Uterus (tissue), 4 donors: ENCODE measurements around the gene KRTAP9-8. TPM values are rescaled to one million over a fixed set of nuclear protein-coding genes. Genes with fewer than 3 reads are reported as not detected.

ENCODE experiments used
- DNase-seq, 2 donors: peaks; one replicate each; pipeline ENCODE4 v3.0.0-alpha.2; 2019 to 2020
- H3K27ac ChIP-seq, 2 donors: fragments of 200-600 bp; sonication (generic); 1 replicate in 1 of 2; 2 replicates in 1 of 2; pipeline ENCODE4 v1.5.1; 2016 to 2018
- H3K27me3 ChIP-seq, 2 donors: fragments of 200-600 bp; sonication (generic); one replicate each; pipeline ENCODE4 v1.5.1; 2018 to 2019; ENCODE audit warnings: control low read depth in 1 of 2
- H3K36me3 ChIP-seq, 2 donors: fragments of 200-600 bp; sonication (generic); one replicate each; pipeline ENCODE4 v1.5.1; 2019; ENCODE audit warnings: control low read depth in 1 of 2
- H3K4me1 ChIP-seq, 2 donors: fragments of 200-600 bp; sonication (generic); one replicate each; pipeline ENCODE4 v1.5.1; 2018 to 2019; ENCODE audit warnings: control low read depth in 1 of 2
- H3K4me3 ChIP-seq, 2 donors: fragments of 200-600 bp; sonication (generic); 1 replicate in 1 of 2; 2 replicates in 1 of 2; pipeline ENCODE4 v1.5.1; 2018 to 2019; ENCODE audit warnings: mild to moderate bottlenecking in 1 of 2
- H3K9me3 ChIP-seq, 2 donors: fragments of 200-600 bp; sonication (generic); one replicate each; pipeline ENCODE4 v1.5.1; 2019; ENCODE audit warnings: control low read depth in 1 of 2
- CTCF ChIP-seq, 4 experiments: fragments of 200-600 bp in 2 of 4; fragments of 450-650 bp in 2 of 4; sonication (generic) in 2 of 4; IDR thresholded peaks; one replicate each; pipeline ENCODE4 v1.5.1; 2016 to 2019; ENCODE audit warnings: antibody characterized with exemption in 4 of 4, mild to moderate bottlenecking in 2 of 4, moderate library complexity in 1 of 4
- POLR2A ChIP-seq, 2 donors: fragments of 450-650 bp; IDR thresholded peaks; one replicate each; pipeline ENCODE4 v1.6.1; 2016; ENCODE audit warnings: antibody characterized with exemption in 2 of 2, mild to moderate bottlenecking in 1 of 2, moderate library complexity in 1 of 2
- intact Hi-C: fragments of 100-400 bp; cut with DNase I; formaldehyde crosslinking; loops from one replicate; pipeline ENCODE4 v1.15.1; 2023; ENCODE audit warnings: low total_unique reads
- total RNA-seq, 4 donors: library from RNA; depleted of rRNA in 3 of 4; stranded (reverse); fragments of >200 nt in 3 of 4; gene quantifications; one replicate each; pipeline versions ENCODE4 v1.1.0 to v1.2.4, GENCODE V29; 2014 to 2023
- donor health status: DM: yes; HTN: yes; CAD: no.

Gene KRTAP9-8
- total RNA-seq, 4 donors from 2014 or later: not detected

- no peak for TF ChIP-seq POLR2A (IDR thresholded peaks at IDR 0.05)
- TF ChIP-seq CTCF (IDR thresholded peaks at IDR 0.05): no peak
- Histone ChIP-seq H3K4me3 (no peak overlapping the region), H3K4me1 (no peaks in the 10 kb centered on the region), H3K27me3 (no peaks in the 10 kb centered on the region), H3K27ac (no peak overlapping the region), H3K9me3 (no peaks in the 10 kb centered on the region), H3K36me3 (no peaks in the 10 kb centered on the region)
- intact Hi-C loops: no loop called here
- DNase-seq: no peak
These were observed 18.5 kb downstream of the KRTAP9-8 start for GRCh38 chr17:41256291-41256685.

GRCh38 chr17:41258406-41258805, 20.6 kb downstream of the KRTAP9-8 start:
- no peak overlapping the region for H3K27ac ChIP-seq
- H3K4me1 ChIP-seq: no peaks in the 10 kb centered on the region
- H3K9me3 ChIP-seq: no peaks in the 10 kb centered on the region
- intact Hi-C loops: no loop called here
- TF ChIP-seq POLR2A (IDR thresholded peaks at IDR 0.05): no peak
- no peak for TF ChIP-seq CTCF (IDR thresholded peaks at IDR 0.05)
- no peak for DNase-seq
- H3K4me3 ChIP-seq: no peak overlapping the region
- H3K36me3 ChIP-seq: no peaks in the 10 kb centered on the region
- no peaks in the 10 kb centered on the region for H3K27me3 ChIP-seq

GRCh38 chr17:41263212-41263611, 25.4 kb downstream of the KRTAP9-8 start:
- Histone ChIP-seq H3K27me3 (no peaks in the 10 kb centered on the region), H3K4me1 (no peaks in the 10 kb centered on the region), H3K27ac (no peak overlapping the region), H3K9me3 (no peaks in the 10 kb centered on the region), H3K4me3 (no peak overlapping the region), H3K36me3 (no peaks in the 10 kb centered on the region)
- intact Hi-C loops: no loop called here
- no peak for TF ChIP-seq CTCF (IDR thresholded peaks at IDR 0.05)
- no peak for TF ChIP-seq POLR2A (IDR thresholded peaks at IDR 0.05)
- DNase-seq: no peak

- Histone ChIP-seq H3K4me3 (no peak overlapping the region), H3K9me3 (no peaks in the 10 kb centered on the region), H3K27ac (no peak overlapping the region), H3K27me3 (no peaks in the 10 kb centered on the region), H3K4me1 (no peaks in the 10 kb centered on the region), H3K36me3 (no peaks in the 10 kb centered on the region)
- DNase-seq: no peak
- intact Hi-C loops: no loop called here
- no peak for TF ChIP-seq POLR2A (IDR thresholded peaks at IDR 0.05)
- no peak for TF ChIP-seq CTCF (IDR thresholded peaks at IDR 0.05)
These were observed 26.8 kb downstream of the KRTAP9-8 start for GRCh38 chr17:41264599-41264998.

GRCh38 chr17:41265078-41265477, 27.3 kb downstream of the KRTAP9-8 start, which contains the start of gene KRTAP9-6:
Gene KRTAP9-6 (plus strand): TSS chr17:41265378. CDS start chr17:41265378, 0 bp downstream.
- Histone ChIP-seq H3K36me3 (no peaks in the 10 kb centered on the region), H3K9me3 (no peaks in the 10 kb centered on the region), H3K27me3 (no peaks in the 10 kb centered on the region), H3K4me3 (no peak within 1 kb of the TSS), H3K27ac (no peak within 1 kb of the TSS), H3K4me1 (no peaks in the 10 kb centered on the region)
- TF ChIP-seq POLR2A (IDR thresholded peaks at IDR 0.05): no peak
- no peak for TF ChIP-seq CTCF (IDR thresholded peaks at IDR 0.05)
- DNase-seq: no peak
- intact Hi-C loops: no loop called here
